K562 (cell line): Measurements from ENCODE around the gene ARHGEF40. TPM values are rescaled to one million over a fixed set of nuclear protein-coding genes. Genes with fewer than 3 reads are reported as not detected.

Experiments
- CHD7 ChIP-seq: fragments of 200-600 bp; sonication (generic); IDR thresholded peaks from one replicate; pipeline ENCODE4 v1.6.1; 2012; ENCODE audit warnings: mild to moderate bottlenecking, low read depth, low read length, inconsistent platforms
- ESRRB ChIP-seq: fragments of 250-450 bp; sonication (Bioruptor Pico); IDR thresholded peaks from 2 replicates; pipeline ENCODE4 v1.5.0; 2020; ENCODE audit warnings: mild to moderate bottlenecking, moderate library complexity, borderline replicate concordance
- GATAD2A ChIP-seq: fragments of 450-650 bp; IDR thresholded peaks from 2 replicates; pipeline ENCODE4 v1.6.1; 2017
- MXI1 ChIP-seq: IDR thresholded peaks from 2 replicates; pipeline ENCODE4 v1.6.1; 2011; ENCODE audit warnings: low read depth, mild to moderate bottlenecking, improper control_type of control experiment, low read length
- MYC ChIP-seq, 2 experiments: fragments of 250-450 bp in 1 of 2; sonication (Bioruptor Pico) in 1 of 2; IDR thresholded peaks; 2 replicates each; pipeline versions ENCODE4 v1.5.1 to v1.6.1; 2012 to 2021; ENCODE audit warnings: low read depth in 2 of 2, borderline replicate concordance in 1 of 2, improper control_type of control experiment in 1 of 2, low read length in 1 of 2, mild to moderate bottlenecking in 1 of 2, moderate library complexity in 1 of 2
- RFX7 ChIP-seq: fragments of 250-450 bp; sonication (Bioruptor Pico); IDR thresholded peaks from 2 replicates; pipeline ENCODE4 v1.5.1; 2021; ENCODE audit warnings: mild to moderate bottlenecking
- SMAD1 ChIP-seq: fragments of 150-350 bp; IDR thresholded peaks from 2 replicates; pipeline ENCODE4 v1.6.1; 2014; ENCODE audit warnings: low read length, low read depth; ENCODE audit not compliant: partially characterized antibody
- SMARCE1 ChIP-seq: fragments of 450-650 bp; IDR thresholded peaks from 2 replicates; pipeline ENCODE4 v1.7.1; 2016; ENCODE audit warnings: mild to moderate bottlenecking
- SRSF1 ChIP-seq: fragments of 200-400 bp; formaldehyde crosslinking; IDR thresholded peaks from 2 replicates; pipeline ENCODE4 v1.6.1; 2017; ENCODE audit warnings: mild to moderate bottlenecking, low read depth, low read length, moderate library complexity
- THRA ChIP-seq: fragments of 450-650 bp; IDR thresholded peaks from 2 replicates; pipeline ENCODE4 v1.6.1; 2017; ENCODE audit warnings: mild to moderate bottlenecking, moderate library complexity
- THRB ChIP-seq: fragments of 450-650 bp; formaldehyde crosslinking; conservative IDR thresholded peaks from 2 replicates; pipeline ENCODE4 v1.4.0; 2022; ENCODE audit warnings: mild to moderate bottlenecking, missing genetic modification characterization
- polyA plus RNA-seq, 8 experiments: library from polyadenylated mRNA; depleted of rRNA in 4 of 8; stranded (reverse) in 5 of 8; unstranded in 3 of 8; fragments of >200 nt; fragmentation: Nextera tagmentation in 2 of 8; fragmentation: Illumina TruSeq in 1 of 8; extraction: Ambion mirVana in 2 of 8; extraction: Trizol in 1 of 8; gene quantifications; 2 replicates each; pipeline versions ENCODE4 v1.2.1 to v1.2.3, GENCODE V29; 2011 to 2014; ENCODE audit warnings: inconsistent platforms in 1 of 8, missing spikeins in 1 of 8
- total RNA-seq, 7 experiments: library from RNA; depleted of rRNA in 6 of 7; stranded (reverse); fragments of >200 nt in 6 of 7; fragmentation: Illumina TruSeq in 2 of 7; extraction: Trizol in 2 of 7; gene quantifications; 2 replicates each; pipeline versions ENCODE4 v1.2.1 to v1.2.3, GENCODE V29; 2011 to 2021; ENCODE audit warnings: low replicate concordance in 1 of 7

Gene ARHGEF40
- total and polyA plus RNA-seq, 9 of the 15 experiments (the other 6 are each of a cell fraction or from before 2014, with no cell fraction given), result 0.42 to 6.3 (median 3.8) TPM

- TF ChIP-seq CHD7 (no peak), RFX7 (CRISPR knock-in tag) (no peak), MYC (IDR thresholded peaks at IDR 0.05; ENCODE audit: low read depth, low read length) (no peak), MYC (CRISPR knock-in tag; IDR thresholded peaks at IDR 0.05; ENCODE audit: borderline replicate concordance, low read depth) (no peak), SMARCE1 (no peak), SMAD1 (no peak), THRA (no peak), SRSF1 (no peak), ESRRB (CRISPR knock-in tag) (no peak), GATAD2A (no peak), MXI1 (no peak), THRB (CRISPR knock-in tag) (no peak)
These were observed 22.3 kb downstream of the ARHGEF40 start (continued) for GRCh38 chr14:21092273-21093011.
